Lung (tissue), 16 donors: ENCODE data around the gene SEZ6L2. TPM values are rescaled to one million over a fixed set of nuclear protein-coding genes. Genes with fewer than 3 reads are reported as not detected.

Experiments
- ATAC-seq: fragments of 200-7000 bp; cut with Tn5 transposase; one replicate; pipeline ENCODE4 v1.9.1; 2020; ENCODE audit warnings: moderate number of reproducible peaks; ENCODE audit not compliant: insufficient read depth, low FRiP score
- DNase-seq, 3 donors: peaks; one replicate each; pipeline ENCODE4 v3.0.0-alpha.2; 2013 to 2017
- H3K27ac ChIP-seq, 2 donors: one replicate each; pipeline ENCODE4 v1.5.1; 2013; ENCODE audit warnings: mild to moderate bottlenecking in 2 of 2, moderate library complexity in 2 of 2, control low read depth in 1 of 2, inconsistent platforms in 1 of 2, low read depth in 1 of 2, low read length in 1 of 2
- H3K27me3 ChIP-seq, 3 donors: one replicate each; pipeline ENCODE4 v1.5.1; 2013; ENCODE audit warnings: low read length in 2 of 3; ENCODE audit not compliant: control insufficient read depth in 3 of 3, insufficient read depth in 3 of 3
- H3K36me3 ChIP-seq, 4 donors: one replicate each; pipeline ENCODE4 v1.5.1; 2013; ENCODE audit warnings: low read length in 4 of 4, mild to moderate bottlenecking in 1 of 4, moderate library complexity in 1 of 4; ENCODE audit not compliant: control insufficient read depth in 4 of 4, insufficient read depth in 4 of 4
- H3K4me1 ChIP-seq, 5 donors: one replicate each; pipeline ENCODE4 v1.5.1; 2013; ENCODE audit warnings: low read length in 5 of 5, mild to moderate bottlenecking in 2 of 5, moderate library complexity in 1 of 5; ENCODE audit not compliant: control insufficient read depth in 5 of 5, insufficient read depth in 5 of 5
- H3K4me3 ChIP-seq: one replicate; pipeline ENCODE4 v1.5.1; 2013; ENCODE audit warnings: mild to moderate bottlenecking, control low read depth, moderate library complexity
- H3K9ac ChIP-seq, 2 donors: one replicate each; pipeline ENCODE4 v1.5.1; 2013; ENCODE audit warnings: low read length in 2 of 2, control low read depth in 1 of 2; ENCODE audit not compliant: insufficient read depth in 1 of 2
- H3K9me3 ChIP-seq, 4 donors: one replicate each; pipeline ENCODE4 v1.5.1; 2013; ENCODE audit warnings: low read length in 3 of 4, mild to moderate bottlenecking in 1 of 4, moderate library complexity in 1 of 4; ENCODE audit not compliant: control insufficient read depth in 4 of 4, insufficient read depth in 3 of 4
- CTCF ChIP-seq: IDR thresholded peaks from 2 replicates; pipeline ENCODE4 v1.5.1; 2012; ENCODE audit warnings: mild to moderate bottlenecking; ENCODE audit errors: control extremely low read depth, extremely low read depth
- WGBS, 2 donors: extraction: QIAGEN DNeasy Blood & Tissue Kit; methylation state at CpG; one replicate each; pipeline ENCODE4 v1.1.7; 2013; 5-methylcytosine and 5-hydroxymethylcytosine counted together
- long read RNA-seq, 5 donors: transcript quantifications; one replicate each; lab custom pipeline, GENCODE V29; 2026
- polyA plus RNA-seq, 2 donors: library from polyadenylated mRNA; stranded (reverse); fragments of 200-250 nt; gene quantifications; one replicate each; pipeline ENCODE4 v1.2.1, GENCODE V29; 2013
- total RNA-seq, 2 donors: library from RNA; depleted of rRNA in 1 of 2; stranded (reverse); fragments of >200 nt in 1 of 2; gene quantifications; one replicate each; pipeline ENCODE4 v1.2.1, GENCODE V29; 2014 to 2021
- donor health status: control.
- donor health status: control.
- donor health status: Bipolar disorder and iron deficiency.
- donor health status: healthy.
- donor health status: DM: yes; HTN: yes; CAD: no.

Gene SEZ6L2
- total RNA-seq (10 to 100 TPM in 1 of 2 donors, 1 to 10 TPM in 1; 6.4 to 19.2 TPM), polyA plus RNA-seq (1 to 10 TPM; 4.6 to 5.8 TPM)
- long read RNA-seq, donor 1, partial matches to known transcripts: 0 of 1 reads
- long read RNA-seq, donor 1, other reads (novel, unspliced or antisense): 0 of 1 reads
- long read RNA-seq, donor 2, partial matches to known transcripts: 100 of 140 reads
- long read RNA-seq, donor 2, other reads (novel, unspliced or antisense): 40 of 140 reads
- long read RNA-seq, donor 3: 0 reads
- long read RNA-seq, donor 4: 0 reads
- long read RNA-seq, donor 5: 0 reads

DNA sequence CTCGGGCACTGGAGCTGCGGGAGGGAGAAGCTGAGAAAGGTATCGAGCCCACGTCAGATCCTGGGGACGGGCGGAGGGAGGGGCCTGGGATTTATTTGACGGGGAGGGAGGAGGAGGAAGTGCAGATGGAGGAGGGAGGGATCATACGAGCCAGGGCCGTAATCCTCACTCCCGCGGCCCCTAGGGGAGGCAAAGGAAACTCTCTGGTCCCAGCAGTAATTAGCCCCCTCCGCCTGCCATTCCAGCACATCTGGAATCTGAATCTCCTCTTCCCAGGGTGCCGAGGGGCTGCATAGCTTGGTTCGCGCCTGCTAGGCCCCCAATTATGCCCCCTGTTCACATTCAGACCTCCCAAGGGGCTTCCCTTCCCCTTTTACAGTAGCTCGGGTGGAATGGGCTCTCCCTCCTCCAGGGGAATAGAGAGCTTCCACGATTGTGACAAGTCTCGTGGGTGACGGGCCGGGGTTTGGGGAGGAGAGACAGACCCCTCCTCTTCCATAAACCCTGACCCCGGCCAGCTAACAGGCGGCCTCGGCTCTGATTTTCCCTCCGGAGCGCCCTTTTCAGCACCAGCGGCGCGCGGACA is at the start of gene SEZ6L2:
SEZ6L2 (minus strand) TSS at position 35 of the 586 bp plus-strand sequence. CDS start 531 bp downstream, outside the sequence.
- no peak within 1 kb of the TSS for H3K9ac ChIP-seq

DNA sequence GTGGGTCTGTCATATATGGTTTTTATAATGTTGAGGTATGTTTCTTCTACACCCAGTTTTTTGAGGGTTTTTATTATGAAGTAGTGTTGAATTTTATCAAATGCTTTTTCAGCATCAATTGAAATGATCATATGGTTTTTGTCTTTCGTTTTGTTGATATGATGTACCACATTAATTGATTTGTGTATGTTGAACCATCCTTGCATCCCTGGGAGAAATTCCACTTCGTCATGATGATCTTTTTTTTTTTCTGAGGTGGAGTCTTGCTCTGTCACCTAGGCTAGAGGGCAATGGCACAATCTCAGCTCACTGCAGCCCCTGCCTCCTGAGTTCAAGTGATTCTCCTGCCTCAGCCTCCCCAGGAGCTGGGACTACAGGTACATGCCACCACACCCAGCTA is 48.5 kb upstream of the SEZ6L2 start:
- Histone ChIP-seq H3K4me3 (no peak overlapping the region), H3K36me3 (no peaks in the 10 kb centered on the region), H3K27ac (no peak overlapping the region), H3K9ac (no peak overlapping the region), H3K27me3 (no peaks in the 10 kb centered on the region), H3K4me1 (peaks cover 0 to under 1% (median 0%) of the 10 kb centered on the region in 5 donors), H3K9me3 (no peaks in the 10 kb centered on the region)
- DNase-seq (no peak), ATAC-seq (no peak)
- no peak for TF ChIP-seq CTCF
- 84 to 88% methylated on average over 2 of the region's 2 CpGs for WGBS, 2 donors

More for the DNA sequence above, at the start of gene SEZ6L2:
- H3K4me3 ChIP-seq: peak within 1 kb of the TSS; percentile 67
- peaks cover 0 to 12% (median 4%) of the 10 kb centered on the region in 5 donors for H3K4me1 ChIP-seq
- no peaks in the 10 kb centered on the region for H3K36me3 ChIP-seq
- 0 to 1% methylated on average over 25 to 29 of the region's 29 CpGs for WGBS, 2 donors
- no peak for TF ChIP-seq CTCF
- peak; percentile 61 to 77 (median 73) for DNase-seq
- ATAC-seq: peak; percentile 76
- peaks cover 0 to 14% (median 8%) of the 10 kb centered on the region in 3 donors for H3K27me3 ChIP-seq
- H3K9me3 ChIP-seq: peaks cover 0 to 2% (median 0%) of the 10 kb centered on the region in 4 donors
- H3K27ac ChIP-seq: peak within 1 kb of the TSS in 1 of 2 donors; percentile 26

- peak; percentile 43 to 61 (median 44) for DNase-seq
- no peaks in the 10 kb centered on the region for H3K36me3 ChIP-seq
- peaks cover 0 to 2% (median 0%) of the 10 kb centered on the region in 4 donors for H3K9me3 ChIP-seq
- peak; percentile 93 for ATAC-seq
- H3K27ac ChIP-seq: peak overlapping the region in 1 of 2 donors; percentile 43
- H3K27me3 ChIP-seq: no peaks in the 10 kb centered on the region
- TF ChIP-seq CTCF: no peak
- H3K4me3 ChIP-seq: no peak overlapping the region
- peaks cover 0 to 2% (median 0%) of the 10 kb centered on the region in 5 donors for H3K4me1 ChIP-seq
- WGBS, 2 donors: 68 to 79% methylated on average over 11 of the region's 11 CpGs
- no peak overlapping the region for H3K9ac ChIP-seq
These were observed 44.8 kb upstream of the SEZ6L2 start for GRCh38 chr16:29943846-29944799.
